ENCODE data around the gene FAM43B. TPM values are rescaled to one million over a fixed set of nuclear protein-coding genes. Genes with fewer than 3 reads are reported as not detected.

FAM43B gene
- total RNA-seq, 1 donor from 2014 or later = 0.20 TPM

DNA sequence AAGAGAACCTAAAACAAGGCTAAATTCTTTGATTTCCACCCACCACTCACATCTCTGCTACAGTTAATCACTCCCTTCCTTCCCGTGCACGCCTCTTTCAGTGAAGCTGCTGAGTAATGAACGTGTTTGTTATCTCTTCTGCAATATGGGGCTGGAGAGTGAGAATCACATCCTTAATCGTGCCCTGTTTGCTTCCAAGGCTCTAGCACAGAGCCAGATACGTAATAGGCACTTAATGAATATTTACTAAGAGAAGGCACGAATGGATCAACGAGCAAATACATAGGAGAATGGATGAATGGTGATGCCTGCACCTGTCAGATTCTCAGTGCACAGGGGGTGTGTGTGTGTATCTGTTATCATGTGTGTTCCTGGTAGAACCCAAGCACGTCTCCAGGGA lies 22.1 kb upstream of the FAM43B start:
- Histone ChIP-seq H3K9me3 (no peaks in the 10 kb centered on the region), H3K4me3 (no peak overlapping the region), H3K4me1 (no peaks in the 10 kb centered on the region), H3K27ac (no peak overlapping the region), H3K27me3 (peaks cover 24% of the 10 kb centered on the region), H3K36me3 (no peaks in the 10 kb centered on the region)
- intact Hi-C loops (cut with DNase I) = no loop called here
- TF ChIP-seq CTCF (IDR thresholded peaks at IDR 0.05) = no peak
- DNase-seq (no peak), ATAC-seq (no peak)

DNA sequence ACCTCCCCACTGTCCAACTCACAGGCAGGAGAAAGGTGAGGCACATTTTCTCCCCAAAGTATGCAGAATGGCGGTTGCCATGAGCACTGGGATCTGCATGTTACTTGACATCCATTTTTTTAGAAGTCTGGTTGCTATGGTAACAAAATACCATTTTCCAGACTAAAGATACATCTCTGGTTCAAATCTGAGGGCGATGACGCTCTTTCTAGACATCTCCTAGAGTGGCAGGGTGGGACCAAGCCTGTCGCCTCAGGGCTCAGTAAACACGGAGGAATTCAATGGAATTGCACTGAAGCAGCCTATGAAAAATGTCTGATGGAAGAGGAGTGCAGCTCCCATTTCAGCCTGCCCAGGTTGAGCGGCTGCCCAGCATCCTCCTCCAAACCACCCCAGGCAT lies 21.5 kb upstream of the FAM43B start:
- no peak for DNase-seq
- intact Hi-C loops (cut with DNase I) = no loop called here
- H3K27me3 ChIP-seq = peaks cover 28% of the 10 kb centered on the region

GRCh38 chr1:20533635-20534034 lies 18.7 kb upstream of the FAM43B start:
- ATAC-seq = no peak
- Histone ChIP-seq H3K4me1 (no peaks in the 10 kb centered on the region), H3K4me3 (no peak overlapping the region), H3K9me3 (no peaks in the 10 kb centered on the region), H3K36me3 (no peaks in the 10 kb centered on the region), H3K27me3 (peaks cover 26% of the 10 kb centered on the region), H3K27ac (no peak overlapping the region)
- intact Hi-C loops (cut with DNase I) = no loop called here
- no peak for TF ChIP-seq CTCF (IDR thresholded peaks at IDR 0.05)
- DNase-seq = no peak

More for the DNA sequence above, 21.5 kb upstream of the FAM43B start:
- no peak for ATAC-seq
- Histone ChIP-seq H3K9me3 (no peaks in the 10 kb centered on the region), H3K36me3 (no peaks in the 10 kb centered on the region), H3K27ac (no peak overlapping the region), H3K4me1 (no peaks in the 10 kb centered on the region), H3K4me3 (no peak overlapping the region)
- TF ChIP-seq CTCF (IDR thresholded peaks at IDR 0.05) = no peak

GRCh38 chr1:20534659-20535417 lies 17.5 kb upstream of the FAM43B start:
- ATAC-seq = no peak
- Histone ChIP-seq H3K36me3 (no peaks in the 10 kb centered on the region), H3K9me3 (no peaks in the 10 kb centered on the region), H3K27me3 (peaks cover 18% of the 10 kb centered on the region), H3K27ac (no peak overlapping the region), H3K4me3 (no peak overlapping the region), H3K4me1 (no peaks in the 10 kb centered on the region)
- TF ChIP-seq CTCF (IDR thresholded peaks at IDR 0.05) = no peak
- intact Hi-C loops (cut with DNase I) = no loop called here
- no peak for DNase-seq

- H3K27ac ChIP-seq = no peak overlapping the region
- H3K4me1 ChIP-seq = no peaks in the 10 kb centered on the region
- H3K36me3 ChIP-seq = no peaks in the 10 kb centered on the region
- intact Hi-C loops (cut with DNase I) = no loop called here
- DNase-seq (no peak), ATAC-seq (no peak)
- no peak overlapping the region for H3K4me3 ChIP-seq
- H3K27me3 ChIP-seq = peaks cover 21% of the 10 kb centered on the region
- H3K9me3 ChIP-seq = no peaks in the 10 kb centered on the region
- no peak for TF ChIP-seq CTCF (IDR thresholded peaks at IDR 0.05)
Observed at GRCh38 chr1:20538227-20538626, 14.1 kb upstream of the FAM43B start.

Data from upper lobe of right lung (tissue), 1 donor.